ENCODE data around the gene MNAT1. TPM values are rescaled to one million over a fixed set of nuclear protein-coding genes. Genes with fewer than 3 reads are reported as not detected.

The MNAT1 gene
- total and polyA plus RNA-seq, 12 donors, result 13.9 to 35.3 (median 27.2) TPM

DNA sequence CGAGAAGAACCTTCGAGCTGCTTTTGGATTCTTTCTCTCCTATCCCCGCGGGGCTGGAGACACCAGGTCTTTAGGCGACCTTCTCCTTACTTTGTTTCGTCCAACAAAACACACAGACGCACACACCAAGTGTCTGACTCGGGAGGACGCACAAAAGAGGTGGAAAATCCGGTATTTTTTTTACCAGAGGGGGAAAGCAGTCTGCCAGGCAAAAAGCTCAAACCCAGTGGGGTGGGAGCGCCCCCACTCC, 12.5 kb upstream of the MNAT1 start:
- Histone ChIP-seq H3K27me3 (peaks cover 0 to 98% (median 50%) of the 10 kb centered on the region in 7 donors), H3K4me1 (peaks cover 0 to 34% (median 19%) of the 10 kb centered on the region in 9 donors), H3K27ac (no peak overlapping the region), H3K4me3 (peak overlapping the region; percentile 59 to 80 (median 74)), H3K9me3 (no peaks in the 10 kb centered on the region), H3K36me3 (no peaks in the 10 kb centered on the region)
- intact Hi-C loops (cut with DNase I), result loop anchor here in 3 of 10 donors (5.0 to 10.0 kb wide), 4 partner anchors 65 to 303 kb away; partner anchors contain the start of genes SLC38A6 (in 2 of the 3) and TRMT5 (in 2 of the 3)
- DNase-seq (no peak), ATAC-seq (no peak)
- TF ChIP-seq, protein P1, sequence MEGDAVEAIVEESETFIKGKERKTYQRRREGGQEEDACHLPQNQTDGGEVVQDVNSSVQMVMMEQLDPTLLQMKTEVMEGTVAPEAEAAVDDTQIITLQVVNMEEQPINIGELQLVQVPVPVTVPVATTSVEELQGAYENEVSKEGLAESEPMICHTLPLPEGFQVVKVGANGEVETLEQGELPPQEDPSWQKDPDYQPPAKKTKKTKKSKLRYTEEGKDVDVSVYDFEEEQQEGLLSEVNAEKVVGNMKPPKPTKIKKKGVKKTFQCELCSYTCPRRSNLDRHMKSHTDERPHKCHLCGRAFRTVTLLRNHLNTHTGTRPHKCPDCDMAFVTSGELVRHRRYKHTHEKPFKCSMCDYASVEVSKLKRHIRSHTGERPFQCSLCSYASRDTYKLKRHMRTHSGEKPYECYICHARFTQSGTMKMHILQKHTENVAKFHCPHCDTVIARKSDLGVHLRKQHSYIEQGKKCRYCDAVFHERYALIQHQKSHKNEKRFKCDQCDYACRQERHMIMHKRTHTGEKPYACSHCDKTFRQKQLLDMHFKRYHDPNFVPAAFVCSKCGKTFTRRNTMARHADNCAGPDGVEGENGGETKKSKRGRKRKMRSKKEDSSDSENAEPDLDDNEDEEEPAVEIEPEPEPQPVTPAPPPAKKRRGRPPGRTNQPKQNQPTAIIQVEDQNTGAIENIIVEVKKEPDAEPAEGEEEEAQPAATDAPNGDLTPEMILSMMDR (IDR thresholded peaks at IDR 0.05), result no peak
- 1 to 2% methylated on average over 11 of the region's 11 CpGs for WGBS, 2 donors

DNA sequence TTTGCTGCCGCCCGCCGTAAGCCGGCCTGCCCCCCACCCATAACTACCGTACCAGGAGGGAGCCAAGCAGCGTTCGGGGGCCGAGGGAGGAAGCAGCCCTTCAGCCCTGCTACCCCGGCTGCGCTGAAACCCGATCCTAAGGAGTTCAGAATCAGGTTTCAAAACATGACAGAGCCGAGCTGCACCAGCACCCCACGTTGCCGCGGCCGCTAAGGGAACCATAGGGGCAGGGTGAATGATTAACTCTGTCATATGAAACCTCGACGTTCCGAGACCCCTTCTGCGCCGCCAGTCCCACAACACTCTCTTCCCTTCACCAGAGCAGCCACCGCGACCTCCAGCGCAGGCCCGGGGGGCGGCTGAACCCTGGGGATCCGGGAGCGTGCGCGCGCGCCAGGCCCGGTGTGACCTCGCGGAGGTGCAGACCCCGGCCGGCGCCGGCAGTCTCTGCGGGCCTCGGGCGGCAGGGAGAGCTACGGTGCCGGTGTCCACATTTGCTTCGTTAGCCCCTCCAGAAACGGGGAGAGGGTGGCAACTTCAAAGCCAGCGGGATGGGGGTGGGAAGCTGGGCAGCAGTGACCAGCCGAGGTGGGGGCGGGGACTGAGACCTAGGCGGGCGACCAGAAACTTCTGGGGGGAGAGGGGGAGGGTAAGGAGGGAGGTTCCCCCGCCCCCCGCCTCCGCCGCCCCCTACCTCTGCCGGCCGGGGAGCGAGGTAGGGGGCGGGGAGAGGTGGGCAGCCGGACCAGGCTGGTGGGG, 12.0 kb upstream of the MNAT1 start:
- peaks cover 0 to 100% (median 54%) of the 10 kb centered on the region in 7 donors for H3K27me3 ChIP-seq
- 0 to 1% methylated on average over 59 to 60 of the region's 60 CpGs for WGBS, 2 donors
- H3K36me3 ChIP-seq, result no peaks in the 10 kb centered on the region
- peak in 1 of 2 donors; percentile 17 for DNase-seq
- no peaks in the 10 kb centered on the region for H3K9me3 ChIP-seq
- intact Hi-C loops (cut with DNase I), result loop anchor here in 3 of 10 donors (5.0 to 10.0 kb wide), 4 partner anchors 65 to 302 kb away; partner anchors contain the start of genes SLC38A6 (in 2 of the 3) and TRMT5 (in 2 of the 3)
- H3K4me1 ChIP-seq, result peaks cover 0 to 34% (median 19%) of the 10 kb centered on the region in 9 donors
- peak in 4 of 8 donors; percentile 8 to 34 (median 19) for ATAC-seq
- TF ChIP-seq, protein P1 (IDR thresholded peaks at IDR 0.05), result no peak
- no peak overlapping the region for H3K27ac ChIP-seq
- H3K4me3 ChIP-seq, result peak overlapping the region; percentile 59 to 80 (median 74)

DNA sequence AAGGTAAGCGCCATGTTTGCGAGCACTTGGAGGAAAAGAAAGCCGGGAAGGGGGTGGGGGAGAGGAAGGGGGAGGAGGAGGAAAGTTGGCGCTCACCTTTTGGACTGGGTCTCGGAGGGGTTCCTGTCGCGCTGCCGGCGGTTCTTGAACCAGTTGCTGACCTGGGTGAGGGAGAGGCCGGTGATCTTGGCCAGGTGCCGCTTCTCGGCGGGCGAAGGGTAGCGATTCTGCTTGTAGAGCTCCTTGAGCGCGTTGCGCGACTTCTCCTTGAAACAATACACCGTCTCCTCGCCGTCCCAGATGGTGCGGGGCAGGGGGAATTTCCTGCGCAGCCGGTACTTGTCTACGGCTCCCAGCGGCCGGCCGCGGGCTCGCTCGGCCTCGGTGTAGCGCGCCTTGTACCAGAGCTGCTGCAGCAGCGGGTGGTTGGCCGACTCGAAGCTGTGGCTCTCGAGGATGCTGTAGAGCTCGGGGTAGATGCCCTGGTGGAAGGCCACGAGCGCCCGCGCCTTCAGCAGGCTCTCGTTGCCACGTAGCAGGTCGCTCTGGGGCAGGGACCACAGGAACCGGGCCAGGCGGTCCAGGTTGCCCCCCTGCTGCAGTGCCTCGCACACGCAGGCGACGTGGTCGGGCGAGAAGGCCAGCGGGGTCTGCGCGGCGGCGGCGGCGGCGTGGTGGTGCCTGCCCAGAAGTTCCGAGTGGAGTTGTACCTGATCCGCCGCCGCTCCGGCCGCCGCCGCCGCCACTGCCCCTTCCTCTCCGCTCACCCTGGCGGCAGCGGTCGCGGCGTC, 11.2 kb upstream of the MNAT1 start:
- peak; percentile 30 to 69 (median 42) for ATAC-seq
- 0% methylated on average over 63 to 78 of the region's 78 CpGs for WGBS, 2 donors
- H3K4me1 ChIP-seq, result peaks cover 0 to 34% (median 19%) of the 10 kb centered on the region in 9 donors
- peak overlapping the region; percentile 59 to 80 (median 74) for H3K4me3 ChIP-seq
- H3K36me3 ChIP-seq, result no peaks in the 10 kb centered on the region
- intact Hi-C loops (cut with DNase I), result loop anchor here in 3 of 10 donors (5.0 to 10.0 kb wide), 4 partner anchors 66 to 301 kb away; partner anchors contain the start of genes SLC38A6 (in 2 of the 3) and TRMT5 (in 2 of the 3)
- TF ChIP-seq, protein P1 (IDR thresholded peaks at IDR 0.05), result no peak
- H3K27me3 ChIP-seq, result peaks cover 0 to 100% (median 60%) of the 10 kb centered on the region in 7 donors
- peak; percentile 20 to 32 for DNase-seq
- peak overlapping the region in 3 of 10 donors; percentile 21 to 58 (median 54) for H3K27ac ChIP-seq
- no peaks in the 10 kb centered on the region for H3K9me3 ChIP-seq

Data from heart right ventricle (tissue), 16 donors.